Choroid plexus epithelial cell (primary cell): ENCODE measurements around the gene BEND6.

Experiments used
- DNase-seq: peaks from one replicate; pipeline ENCODE4 v3.0.0-alpha.2; 2010; ENCODE audit warnings: low read depth
- H3K4me3 ChIP-seq: 2 replicates; pipeline ENCODE4 v1.5.1; 2011; ENCODE audit warnings: low read depth, mild to moderate bottlenecking, control low read depth, low read length, moderate library complexity
- CTCF ChIP-seq: conservative IDR thresholded peaks from 2 replicates; pipeline ENCODE4 v1.5.1; 2011; ENCODE audit warnings: low read depth, mild to moderate bottlenecking, control low read depth, inconsistent platforms, low read length, moderate library complexity

Gene BEND6

GRCh38 chr6:56914798-56915658 is 39.9 kb upstream of the BEND6 start:
- no peak overlapping the region for H3K4me3 ChIP-seq
- DNase-seq = no peak
- TF ChIP-seq CTCF = no peak

- TF ChIP-seq CTCF = no peak
- no peak for DNase-seq
- H3K4me3 ChIP-seq = no peak overlapping the region
These were observed 39.1 kb upstream of the BEND6 start for GRCh38 chr6:56915832-56916231.

- DNase-seq = no peak
- TF ChIP-seq CTCF = no peak
- H3K4me3 ChIP-seq = no peak overlapping the region
These were observed 37.9 kb upstream of the BEND6 start for GRCh38 chr6:56916849-56917551.

- no peak overlapping the region for H3K4me3 ChIP-seq
- TF ChIP-seq CTCF = no peak
- DNase-seq = no peak
These were observed 32.3 kb upstream of the BEND6 start for GRCh38 chr6:56922645-56923044.

- no peak for TF ChIP-seq CTCF
- no peak overlapping the region for H3K4me3 ChIP-seq
- no peak for DNase-seq
These were observed 31.3 kb upstream of the BEND6 start for GRCh38 chr6:56923565-56923964.

- peak; percentile 30 for DNase-seq
- H3K4me3 ChIP-seq = no peak overlapping the region
- TF ChIP-seq CTCF = no peak
These were observed 27.1 kb upstream of the BEND6 start for GRCh38 chr6:56927538-56928453.
